ACC112 (cell line): Measurements from ENCODE around the gene KATNAL1.

Experiments used
- H2AFZ ChIP-seq: fragments of 200-600 bp; sonication (generic); one replicate; pipeline ENCODE4 v1.6.0; 2017; ENCODE audit warnings: antibody characterized with exemption, low read length; ENCODE audit not compliant: unreplicated experiment
- H3K27ac ChIP-seq: fragments of 200-600 bp; sonication (generic); 2 replicates; pipeline ENCODE4 v1.5.1; 2014; ENCODE audit warnings: low read depth, mild to moderate bottlenecking, antibody characterized with exemption, low read length, moderate library complexity
- H3K27me3 ChIP-seq: fragments of 200-600 bp; sonication (generic); 2 replicates; pipeline ENCODE4 v1.6.1; 2014; ENCODE audit warnings: mild to moderate bottlenecking, antibody characterized with exemption, low read length, moderate library complexity, mixed read lengths; ENCODE audit not compliant: insufficient read depth
- H3K36me3 ChIP-seq: fragments of 200-600 bp; sonication (generic); 2 replicates; pipeline ENCODE4 v1.6.1; 2016; ENCODE audit warnings: mild to moderate bottlenecking, antibody characterized with exemption, low read length, moderate library complexity, mixed read lengths; ENCODE audit not compliant: insufficient read depth
- H3K4me1 ChIP-seq: fragments of 200-600 bp; sonication (generic); one replicate; pipeline ENCODE4 v1.6.1; 2016; ENCODE audit warnings: low read length, mixed read lengths; ENCODE audit not compliant: insufficient read depth, unreplicated experiment, control insufficient read depth
- H3K4me3 ChIP-seq: fragments of 200-600 bp; sonication (generic); 2 replicates; pipeline ENCODE4 v1.5.1; 2014; ENCODE audit warnings: mild to moderate bottlenecking, low read depth, low read length
- H3K79me2 ChIP-seq: fragments of 200-600 bp; sonication (generic); one replicate; pipeline ENCODE4 v1.6.0; 2016; ENCODE audit warnings: low read length; ENCODE audit not compliant: control insufficient read depth, unreplicated experiment, insufficient read depth

KATNAL1 gene

GRCh38 chr13:30307194-30307970 is at the start of gene KATNAL1:
Gene KATNAL1 (minus strand): TSS chr13:30307551. CDS start chr13:30283777, 23,774 bp downstream.
- no peaks in the 10 kb centered on the region for H3K36me3 ChIP-seq
- H3K4me1 ChIP-seq: peaks cover 45% of the 10 kb centered on the region
- no peaks in the 10 kb centered on the region for H3K27me3 ChIP-seq
- peak within 1 kb of the TSS; percentile 92 for H3K4me3 ChIP-seq
- peak within 1 kb of the TSS; percentile 70 for H3K27ac ChIP-seq
- H3K79me2 ChIP-seq: peaks cover 43% of the 10 kb centered on the region
- peak within 1 kb of the TSS; percentile 98 for H2AFZ ChIP-seq

- no peaks in the 10 kb centered on the region for H3K36me3 ChIP-seq
- H3K4me1 ChIP-seq: no peaks in the 10 kb centered on the region
- H3K4me3 ChIP-seq: no peak overlapping the region
- no peaks in the 10 kb centered on the region for H3K27me3 ChIP-seq
- H3K79me2 ChIP-seq: no peaks in the 10 kb centered on the region
- no peak overlapping the region for H3K27ac ChIP-seq
- no peak overlapping the region for H2AFZ ChIP-seq
Observed at GRCh38 chr13:30355839-30356238, 48.5 kb upstream of the KATNAL1 start.

GRCh38 chr13:30355384-30355699 is 48.0 kb upstream of the KATNAL1 start:
- Histone ChIP-seq H3K27me3 (no peaks in the 10 kb centered on the region), H2AFZ (no peak overlapping the region), H3K79me2 (no peaks in the 10 kb centered on the region), H3K4me1 (no peaks in the 10 kb centered on the region), H3K27ac (no peak overlapping the region), H3K36me3 (no peaks in the 10 kb centered on the region), H3K4me3 (no peak overlapping the region)

- no peaks in the 10 kb centered on the region for H3K36me3 ChIP-seq
- H2AFZ ChIP-seq: no peak overlapping the region
- H3K4me3 ChIP-seq: no peak overlapping the region
- no peaks in the 10 kb centered on the region for H3K79me2 ChIP-seq
- no peaks in the 10 kb centered on the region for H3K4me1 ChIP-seq
- H3K27me3 ChIP-seq: no peaks in the 10 kb centered on the region
- no peak overlapping the region for H3K27ac ChIP-seq
Observed at GRCh38 chr13:30354493-30355383, 47.4 kb upstream of the KATNAL1 start.

DNA sequence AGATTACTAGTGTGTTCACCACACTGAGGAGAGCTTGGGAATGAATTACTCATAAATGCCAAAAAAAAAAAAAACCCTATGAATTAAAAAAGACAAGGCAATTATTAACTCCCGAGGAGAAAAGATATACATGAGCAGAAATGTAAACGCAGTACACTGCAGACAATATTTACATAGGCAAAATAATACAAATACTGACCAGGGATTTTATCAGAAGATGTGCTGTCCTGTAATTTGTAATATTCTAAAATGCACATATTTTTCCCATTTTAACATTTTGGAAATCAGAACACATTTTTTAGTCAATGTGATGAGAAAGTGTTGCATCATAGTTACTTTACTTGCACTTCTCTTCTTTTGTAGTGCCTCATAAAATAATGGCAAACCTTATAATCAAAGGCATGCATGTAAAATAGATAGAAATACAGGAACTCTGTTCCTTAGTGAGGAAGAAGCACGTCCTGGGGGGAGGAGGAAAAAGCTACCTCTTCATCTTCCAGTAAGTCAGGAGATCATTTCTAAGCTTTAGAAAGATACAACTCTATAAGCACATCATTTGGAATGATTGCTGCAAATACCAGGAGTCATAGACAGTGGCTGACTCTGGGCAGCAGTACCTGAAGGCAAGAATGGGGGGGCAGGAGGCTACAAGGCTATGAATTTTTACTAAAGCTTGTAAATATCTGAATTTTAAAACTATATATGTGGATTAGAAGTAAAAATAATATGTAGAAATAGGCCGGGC is 46.3 kb upstream of the KATNAL1 start:
- no peaks in the 10 kb centered on the region for H3K27me3 ChIP-seq
- no peak overlapping the region for H2AFZ ChIP-seq
- H3K79me2 ChIP-seq: no peaks in the 10 kb centered on the region
- H3K4me1 ChIP-seq: no peaks in the 10 kb centered on the region
- no peaks in the 10 kb centered on the region for H3K36me3 ChIP-seq
- H3K4me3 ChIP-seq: no peak overlapping the region
- no peak overlapping the region for H3K27ac ChIP-seq

DNA sequence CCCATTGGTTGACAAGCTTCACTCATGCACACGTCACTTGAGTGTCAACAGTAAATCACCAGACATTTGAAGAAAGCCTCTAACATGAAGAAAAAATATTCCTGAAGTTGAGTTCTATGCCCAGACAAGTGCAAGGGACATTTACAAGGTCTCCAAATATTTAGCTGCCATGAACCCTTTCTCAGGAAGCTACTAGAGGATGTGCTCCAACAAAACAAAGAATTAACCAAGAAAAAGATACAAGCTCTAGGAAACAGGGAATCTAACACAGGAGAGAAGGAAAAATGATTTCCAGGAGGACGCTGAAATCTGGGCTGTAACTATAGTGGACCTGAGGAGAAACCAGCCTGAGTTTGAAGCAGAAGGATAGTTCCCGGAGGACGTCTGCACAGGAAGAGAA is 45.7 kb upstream of the KATNAL1 start:
- Histone ChIP-seq H3K79me2 (no peaks in the 10 kb centered on the region), H3K27ac (no peak overlapping the region), H2AFZ (no peak overlapping the region), H3K4me3 (no peak overlapping the region), H3K4me1 (no peaks in the 10 kb centered on the region), H3K36me3 (no peaks in the 10 kb centered on the region), H3K27me3 (no peaks in the 10 kb centered on the region)

- Histone ChIP-seq H2AFZ (no peak overlapping the region), H3K27ac (no peak overlapping the region), H3K36me3 (no peaks in the 10 kb centered on the region), H3K4me1 (no peaks in the 10 kb centered on the region), H3K79me2 (no peaks in the 10 kb centered on the region), H3K4me3 (no peak overlapping the region), H3K27me3 (no peaks in the 10 kb centered on the region)
Observed at GRCh38 chr13:30352121-30352520, 44.8 kb upstream of the KATNAL1 start.

DNA sequence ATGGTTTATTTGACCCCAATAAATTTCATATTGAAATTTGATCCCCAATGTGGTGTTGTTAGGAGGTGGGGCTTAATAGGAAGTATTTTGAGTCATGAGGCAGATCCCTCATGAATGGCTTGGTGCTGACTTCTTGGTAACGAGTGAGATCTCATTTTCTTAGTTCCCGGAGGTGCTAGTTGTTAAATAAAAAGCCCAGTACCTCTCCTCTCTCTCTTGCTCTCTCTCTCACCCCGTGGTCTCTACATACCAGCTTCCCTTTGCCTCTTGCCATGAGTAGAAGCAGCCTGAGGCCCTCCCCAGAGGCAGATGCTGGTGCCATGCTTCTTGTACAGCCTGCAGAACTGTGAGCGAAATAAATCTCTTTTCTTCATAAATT is 39.4 kb upstream of the KATNAL1 start:
- Histone ChIP-seq H3K27ac (no peak overlapping the region), H3K27me3 (no peaks in the 10 kb centered on the region), H3K36me3 (no peaks in the 10 kb centered on the region), H2AFZ (no peak overlapping the region), H3K4me1 (peaks cover 10% of the 10 kb centered on the region), H3K4me3 (no peak overlapping the region), H3K79me2 (no peaks in the 10 kb centered on the region)

DNA sequence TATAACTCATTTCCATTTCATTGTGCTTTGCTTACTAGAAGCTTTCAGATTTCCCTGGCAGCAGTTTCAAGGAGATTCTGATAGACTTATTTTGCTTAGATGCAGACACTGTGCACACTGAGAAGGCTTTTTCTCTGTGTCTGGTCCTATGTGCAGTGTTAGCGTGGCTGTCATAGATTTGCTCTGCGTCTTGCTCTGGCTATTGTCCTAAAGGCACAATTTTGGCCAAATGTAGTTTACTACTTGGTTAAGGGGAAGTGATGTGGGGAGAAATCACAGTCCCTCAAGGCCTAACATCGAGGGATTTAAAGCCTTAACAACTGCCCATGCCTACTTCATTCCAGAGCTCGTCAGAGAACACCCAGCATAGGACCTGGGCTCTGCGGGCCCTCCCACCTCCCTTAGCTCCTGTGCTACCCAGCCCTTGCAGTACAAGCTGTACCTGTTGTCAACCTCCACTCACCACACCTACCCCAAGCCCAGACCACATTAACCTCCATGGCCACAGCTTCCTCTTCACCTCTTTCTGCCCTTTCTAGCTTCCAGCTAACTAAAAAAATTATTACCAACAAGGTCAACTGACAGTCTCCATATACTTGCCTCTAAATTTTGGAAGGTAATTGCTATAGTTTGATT is 38.9 kb upstream of the KATNAL1 start:
- H3K4me3 ChIP-seq: no peak overlapping the region
- H3K27me3 ChIP-seq: no peaks in the 10 kb centered on the region
- no peaks in the 10 kb centered on the region for H3K79me2 ChIP-seq
- no peaks in the 10 kb centered on the region for H3K36me3 ChIP-seq
- H3K27ac ChIP-seq: no peak overlapping the region
- H3K4me1 ChIP-seq: peaks cover 14% of the 10 kb centered on the region
- H2AFZ ChIP-seq: no peak overlapping the region

DNA sequence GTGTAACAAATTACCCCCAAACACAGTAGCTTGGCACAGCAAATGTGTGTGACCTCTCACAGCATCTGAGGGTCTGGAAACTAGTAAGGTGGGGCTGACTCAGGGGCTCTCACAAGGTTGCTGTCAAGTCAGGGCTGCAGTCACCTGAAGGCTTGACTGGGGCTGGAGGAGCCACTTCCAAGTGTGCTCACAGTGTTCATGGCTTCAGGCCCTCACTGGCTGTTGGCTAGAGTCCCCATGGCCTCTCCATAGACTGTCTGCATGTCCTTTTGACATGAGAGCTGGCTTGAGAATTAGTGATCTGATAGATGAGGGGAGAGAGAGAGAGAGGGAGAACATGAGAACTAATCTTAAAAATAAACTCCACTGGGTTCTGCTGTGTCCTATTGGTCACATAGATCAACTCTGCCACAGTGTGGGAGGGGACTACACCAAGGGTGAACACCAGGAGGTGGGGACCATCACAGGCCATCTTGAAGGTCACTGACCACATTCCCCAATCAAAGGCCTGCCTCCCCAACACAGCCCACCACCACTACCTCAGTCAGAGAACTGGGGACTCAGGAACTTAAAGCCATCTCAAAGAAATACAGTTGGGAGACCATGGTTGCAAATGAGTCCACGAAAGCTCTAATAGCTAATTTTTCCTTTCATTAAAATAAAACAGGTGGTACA is 38.2 kb upstream of the KATNAL1 start:
- no peak overlapping the region for H2AFZ ChIP-seq
- no peaks in the 10 kb centered on the region for H3K79me2 ChIP-seq
- H3K4me1 ChIP-seq: peaks cover 18% of the 10 kb centered on the region
- H3K27me3 ChIP-seq: no peaks in the 10 kb centered on the region
- no peak overlapping the region for H3K4me3 ChIP-seq
- H3K27ac ChIP-seq: no peak overlapping the region
- H3K36me3 ChIP-seq: no peaks in the 10 kb centered on the region
